ENCODE results near the gene SPATA31C2. TPM values are rescaled to one million over a fixed set of nuclear protein-coding genes. Genes with fewer than 3 reads are reported as not detected.

The SPATA31C2 gene
- total RNA-seq, 1 experiment from 2014 or later, result not detected

- no peaks in the 10 kb centered on the region for H3K27me3 ChIP-seq
- H3K36me3 ChIP-seq, result no peaks in the 10 kb centered on the region
- DNase-seq, result no peak
- no peak overlapping the region for H3K4me3 ChIP-seq
- H3K9me3 ChIP-seq, result no peaks in the 10 kb centered on the region
Measured at GRCh38 chr9:88085476-88085875, 52.8 kb downstream of the SPATA31C2 start.

- Histone ChIP-seq H3K4me3 (no peak overlapping the region), H3K27me3 (no peaks in the 10 kb centered on the region)
- no peak for DNase-seq
Measured at GRCh38 chr9:88084357-88085183, 53.7 kb downstream of the SPATA31C2 start.

More at GRCh38 chr9:88084357-88085183, 53.7 kb downstream of the SPATA31C2 start:
- no peaks in the 10 kb centered on the region for H3K36me3 ChIP-seq
- no peaks in the 10 kb centered on the region for H3K9me3 ChIP-seq

Other genes starting within 250 kb of the SPATA31C2 start
- gene SPATA31C1, start 220.5 kb downstream of the SPATA31C2 start, total RNA-seq (2014; rRNA removed; shearing (Covaris generic); ENCODE audit: low replicate concordance), result not detected in 2 replicates
- 12.1 and 13.2 TPM in 2 replicates for gene CDK20, start 163.9 kb downstream of the SPATA31C2 start, total RNA-seq (2014; rRNA removed; shearing (Covaris generic); ENCODE audit: low replicate concordance)
- gene SPIN1, start 250.0 kb upstream of the SPATA31C2 start, total RNA-seq (2014; rRNA removed; shearing (Covaris generic); ENCODE audit: low replicate concordance), result 78.1 and 79.9 TPM in 2 replicates

All from MG63 (cell line).